Eye (tissue), 1 donor: Measurements from ENCODE around the gene STK24.
A peak's percentile ranks its signal among the peaks of the same experiment; 100 is the strongest.

Source experiments
- DNase-seq: peaks from one replicate; pipeline ENCODE4 v3.0.0-alpha.2; 2015

The STK24 gene

GRCh38 chr13:98509271-98510155, 67.4 kb downstream of the STK24 start:
- DNase-seq = no peak

- DNase-seq = no peak
Observed at GRCh38 chr13:98508685-98509084, 68.2 kb downstream of the STK24 start.

- DNase-seq = no peak
Observed at GRCh38 chr13:98508280-98508679, 68.6 kb downstream of the STK24 start.

GRCh38 chr13:98507282-98507797, 69.6 kb downstream of the STK24 start:
- peak; percentile 85 for DNase-seq

GRCh38 chr13:98506728-98507230, 70.1 kb downstream of the STK24 start:
- no peak for DNase-seq

GRCh38 chr13:98506322-98506721, 70.6 kb downstream of the STK24 start:
- no peak for DNase-seq

GRCh38 chr13:98505217-98505616, 71.7 kb downstream of the STK24 start:
- no peak for DNase-seq

GRCh38 chr13:98504371-98504963, 72.4 kb downstream of the STK24 start:
- no peak for DNase-seq

- no peak for DNase-seq
Observed at GRCh38 chr13:98504029-98504351, 72.9 kb downstream of the STK24 start.

GRCh38 chr13:98503175-98504028, 73.5 kb downstream of the STK24 start:
- no peak for DNase-seq

GRCh38 chr13:98500963-98501421, 75.9 kb downstream of the STK24 start:
- DNase-seq = no peak

- no peak for DNase-seq
Observed at GRCh38 chr13:98496966-98497365, 79.9 kb downstream of the STK24 start.

- no peak for DNase-seq
Observed at GRCh38 chr13:98496479-98496791, 80.5 kb downstream of the STK24 start.

GRCh38 chr13:98495627-98496478, 81.1 kb downstream of the STK24 start:
- peak; percentile 57 for DNase-seq

- no peak for DNase-seq
Observed at GRCh38 chr13:98494769-98495168, 82.1 kb downstream of the STK24 start.

GRCh38 chr13:98493042-98493712, 83.7 kb downstream of the STK24 start:
- peak; percentile 74 for DNase-seq

- no peak for DNase-seq
Observed at GRCh38 chr13:98492335-98493041, 84.4 kb downstream of the STK24 start.

- DNase-seq = no peak
Observed at GRCh38 chr13:98490866-98491265, 86.0 kb downstream of the STK24 start.

- DNase-seq = no peak
Observed at GRCh38 chr13:98490195-98490836, 86.6 kb downstream of the STK24 start.

GRCh38 chr13:98489446-98490194, 87.3 kb downstream of the STK24 start:
- DNase-seq = no peak
